SU-DHL-6 (cell line): ENCODE measurements around the gene ADAR.

Experiments
- EZH2phosphoT487 ChIP-seq: fragments of 200-600 bp; sonication (generic), shearing (Covaris generic); conservative IDR thresholded peaks from 2 replicates; pipeline ENCODE4 v1.6.1; 2018; ENCODE audit warnings: mild to moderate bottlenecking, antibody characterized with exemption, low read length, moderate library complexity, mixed read lengths
- TF ChIP-seq, protein P1 (sequence below): fragments of 200-600 bp; sonication (generic); IDR thresholded peaks from one replicate; pipeline ENCODE4 v1.5.1; 2017; ENCODE audit warnings: antibody characterized with exemption, mild to moderate bottlenecking, low read length, moderate library complexity; ENCODE audit not compliant: insufficient read depth, poor library complexity, severe bottlenecking

DNA sequence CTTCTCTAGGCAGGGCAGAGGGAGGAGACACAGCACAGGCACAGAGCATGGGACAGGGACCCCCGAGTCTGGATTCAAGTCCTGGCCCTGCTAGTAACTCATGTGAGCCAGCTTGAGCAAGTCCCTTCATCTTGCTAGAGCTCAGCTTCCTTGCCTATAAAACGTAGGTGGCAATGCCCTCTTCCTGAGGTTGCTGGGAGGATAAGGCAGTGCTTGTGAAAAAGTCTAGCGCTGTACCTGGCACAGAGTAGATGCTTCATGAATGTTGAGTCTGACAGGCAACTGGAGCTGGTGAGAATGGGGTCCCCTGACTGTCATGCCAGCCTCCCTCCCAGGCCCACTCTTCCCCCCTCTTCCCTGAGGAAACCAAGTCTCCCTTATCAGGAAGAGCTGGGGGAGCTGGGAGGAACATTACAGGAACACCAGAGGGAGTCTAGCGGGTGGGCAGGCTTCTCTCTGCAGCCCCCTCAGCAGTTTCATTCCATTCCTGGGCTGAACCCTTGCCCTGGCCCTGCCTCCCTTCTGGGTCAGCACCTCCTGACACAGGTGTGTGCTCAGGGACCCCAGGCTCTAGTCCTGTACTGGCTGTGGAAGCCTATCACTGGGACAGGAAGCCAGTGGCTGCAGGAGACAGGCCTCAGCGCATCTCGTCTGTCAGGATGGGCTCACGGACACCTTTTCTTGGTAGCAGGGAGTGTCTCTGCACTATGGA, 30.5 kb downstream of the ADAR start:
- TF ChIP-seq EZH2phosphoT487 = no peak
- TF ChIP-seq, protein P1, sequence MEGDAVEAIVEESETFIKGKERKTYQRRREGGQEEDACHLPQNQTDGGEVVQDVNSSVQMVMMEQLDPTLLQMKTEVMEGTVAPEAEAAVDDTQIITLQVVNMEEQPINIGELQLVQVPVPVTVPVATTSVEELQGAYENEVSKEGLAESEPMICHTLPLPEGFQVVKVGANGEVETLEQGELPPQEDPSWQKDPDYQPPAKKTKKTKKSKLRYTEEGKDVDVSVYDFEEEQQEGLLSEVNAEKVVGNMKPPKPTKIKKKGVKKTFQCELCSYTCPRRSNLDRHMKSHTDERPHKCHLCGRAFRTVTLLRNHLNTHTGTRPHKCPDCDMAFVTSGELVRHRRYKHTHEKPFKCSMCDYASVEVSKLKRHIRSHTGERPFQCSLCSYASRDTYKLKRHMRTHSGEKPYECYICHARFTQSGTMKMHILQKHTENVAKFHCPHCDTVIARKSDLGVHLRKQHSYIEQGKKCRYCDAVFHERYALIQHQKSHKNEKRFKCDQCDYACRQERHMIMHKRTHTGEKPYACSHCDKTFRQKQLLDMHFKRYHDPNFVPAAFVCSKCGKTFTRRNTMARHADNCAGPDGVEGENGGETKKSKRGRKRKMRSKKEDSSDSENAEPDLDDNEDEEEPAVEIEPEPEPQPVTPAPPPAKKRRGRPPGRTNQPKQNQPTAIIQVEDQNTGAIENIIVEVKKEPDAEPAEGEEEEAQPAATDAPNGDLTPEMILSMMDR = no peak
